ENCODE results near the gene MALT1.
A peak's percentile ranks its signal among the peaks of the same experiment; 100 is the strongest.

Gene MALT1

GRCh38 chr18:58674159-58674558, 2.9 kb downstream of the MALT1 start:
- H3K4me3 ChIP-seq (ENCODE audit: low read depth, low read length), result peak overlapping the region; percentile 46
- no peak for DNase-seq (ENCODE audit: low read depth)
- no peak for TF ChIP-seq CTCF (IDR thresholded peaks at IDR 0.05; ENCODE audit: low read depth, low read length, missing control alignments)

- peak overlapping the region; percentile 46; the same call in 1 of the 2 replicates for H3K4me3 ChIP-seq (ENCODE audit: low read depth, low read length)
- no peak for DNase-seq (ENCODE audit: low read depth)
- TF ChIP-seq CTCF (IDR thresholded peaks at IDR 0.05; ENCODE audit: low read depth, low read length, missing control alignments), result no peak
Observed at GRCh38 chr18:58674863-58675472, 3.7 kb downstream of the MALT1 start.

GRCh38 chr18:58676270-58676669, 5.0 kb downstream of the MALT1 start:
- H3K4me3 ChIP-seq (ENCODE audit: low read depth, low read length), result no peak overlapping the region

GRCh38 chr18:58682429-58683069, 11.3 kb downstream of the MALT1 start:
- TF ChIP-seq CTCF (IDR thresholded peaks at IDR 0.05; ENCODE audit: low read depth, low read length, missing control alignments), result no peak
- DNase-seq (ENCODE audit: low read depth), result no peak
- no peak overlapping the region for H3K4me3 ChIP-seq (ENCODE audit: low read depth, low read length)

More at GRCh38 chr18:58676270-58676669, 5.0 kb downstream of the MALT1 start:
- no peak for TF ChIP-seq CTCF (IDR thresholded peaks at IDR 0.05; ENCODE audit: low read depth, low read length, missing control alignments)
- no peak for DNase-seq (ENCODE audit: low read depth)

GRCh38 chr18:58687871-58688308, 16.6 kb downstream of the MALT1 start:
- TF ChIP-seq CTCF (IDR thresholded peaks at IDR 0.05; ENCODE audit: low read depth, low read length, missing control alignments), result no peak
- no peak overlapping the region for H3K4me3 ChIP-seq (ENCODE audit: low read depth, low read length)
- peak; percentile 68 for DNase-seq (ENCODE audit: low read depth)

GRCh38 chr18:58690259-58690658, 19.0 kb downstream of the MALT1 start:
- no peak overlapping the region for H3K4me3 ChIP-seq (ENCODE audit: low read depth, low read length)
- DNase-seq (ENCODE audit: low read depth), result no peak
- TF ChIP-seq CTCF (IDR thresholded peaks at IDR 0.05; ENCODE audit: low read depth, low read length, missing control alignments), result no peak

GRCh38 chr18:58691256-58691655, 20.0 kb downstream of the MALT1 start:
- no peak overlapping the region for H3K4me3 ChIP-seq (ENCODE audit: low read depth, low read length)
- DNase-seq (ENCODE audit: low read depth), result no peak
- no peak for TF ChIP-seq CTCF (IDR thresholded peaks at IDR 0.05; ENCODE audit: low read depth, low read length, missing control alignments)

Data from GM12864 (cell line).